GOT3 (cell line): ENCODE results near the gene WDR62.
"Not testable (repeated sequence)": the region's sequence is repeated elsewhere in the genome, so short reads cannot be mapped to it uniquely, and the experiment has no call there.

Experiments used
- DNase-seq: peaks from one replicate; lab custom pipeline; 2025; ENCODE audit warnings: mixed read lengths; lab: John Stamatoyannopoulos, UW

WDR62 gene

GRCh38 chr19:36032251-36033104 lies 22.2 kb upstream of the WDR62 start, which contains the start of gene CLIP3:
TSS of gene CLIP3 (minus strand) at chr19:36032873. CDS start at chr19:36032357, 516 bp downstream.
- DNase-seq, result no peak

- no peak for DNase-seq
These were observed 14.2 kb upstream of the WDR62 start for GRCh38 chr19:36040495-36040894.

GRCh38 chr19:36041092-36041491 lies 13.6 kb upstream of the WDR62 start:
- DNase-seq, result not testable (repeated sequence)

- DNase-seq, result no peak
These were observed 12.9 kb upstream of the WDR62 start for GRCh38 chr19:36041831-36042230.

- DNase-seq, result no peak
These were observed 10.7 kb upstream of the WDR62 start for GRCh38 chr19:36043952-36044351.

GRCh38 chr19:36046443-36047050 lies 8.2 kb upstream of the WDR62 start:
- DNase-seq, result no peak

- DNase-seq, result no peak
These were observed 6.9 kb upstream of the WDR62 start for GRCh38 chr19:36047835-36048234.

GRCh38 chr19:36049080-36049698 lies 5.5 kb upstream of the WDR62 start:
- no peak for DNase-seq

GRCh38 chr19:36051236-36051635 lies 3.5 kb upstream of the WDR62 start:
- DNase-seq, result no peak

- DNase-seq, result no peak
These were observed 3.1 kb upstream of the WDR62 start for GRCh38 chr19:36051637-36052036.

- DNase-seq, result peak; percentile 96
These were observed 471 bp upstream of the WDR62 start, which contains the start of gene THAP8 for GRCh38 chr19:36054119-36054732. TSS of gene THAP8 (minus strand) at chr19:36054285. CDS start at chr19:36054217, 68 bp downstream.

GRCh38 chr19:36058481-36059179 lies 3.9 kb downstream of the WDR62 start:
- DNase-seq, result no peak

- DNase-seq, result no peak
These were observed 4.6 kb downstream of the WDR62 start for GRCh38 chr19:36059180-36059910.

- no peak for DNase-seq
These were observed 5.7 kb downstream of the WDR62 start for GRCh38 chr19:36060430-36060829.

GRCh38 chr19:36061367-36061766 lies 6.7 kb downstream of the WDR62 start:
- no peak for DNase-seq

- no peak for DNase-seq
These were observed 10.1 kb downstream of the WDR62 start for GRCh38 chr19:36064826-36065225.

- DNase-seq, result no peak
These were observed 13.0 kb downstream of the WDR62 start for GRCh38 chr19:36067681-36068080.

GRCh38 chr19:36068810-36069499 lies 14.3 kb downstream of the WDR62 start:
- not testable (repeated sequence) for DNase-seq

- DNase-seq, result no peak
These were observed 17.4 kb downstream of the WDR62 start for GRCh38 chr19:36072081-36072480.

- DNase-seq, result no peak
These were observed 18.6 kb downstream of the WDR62 start for GRCh38 chr19:36073121-36073876.
